GM10248 (cell line): ENCODE data around the gene PRKN.
"Not testable (repeated sequence)": the region's sequence is repeated elsewhere in the genome, so short reads cannot be mapped to it uniquely, and the experiment has no call there.

ENCODE experiments used
- CTCF ChIA-PET: fragments of 300-600 bp; sonication (Branson Sonifier 250); formaldehyde crosslinking; extraction: SDS; loops from one replicate; lab custom pipeline; 2021; ENCODE audit warnings: antibody characterized with exemption; lab: Yijun Ruan, JAX
- POLR2A ChIA-PET: fragments of 350-650 bp; sonication (Branson Sonifier 250); formaldehyde crosslinking; extraction: SDS; loops from one replicate; lab custom pipeline; 2020; ENCODE audit warnings: antibody characterized with exemption; lab: Yijun Ruan, JAX
- DNase-seq: peaks from one replicate; pipeline ENCODE4 v3.0.0; 2012; ENCODE audit errors: extremely low spot score
- CTCF ChIP-seq: IDR thresholded peaks from 2 replicates; pipeline ENCODE4 v1.5.1; 2012; ENCODE audit warnings: mild to moderate bottlenecking, low read depth; ENCODE audit errors: extremely low read depth, missing control alignments, control extremely low read depth

The PRKN gene

GRCh38 chr6:161498881-161499280 lies 1228.7 kb downstream of the PRKN start:
- TF ChIP-seq CTCF = no peak
- no peak for DNase-seq
- ChIA-PET POLR2A (no interaction called here), CTCF (interaction anchor here (1.2 to 1.4 kb wide), 2 partner anchors 10 to 16 kb away, joined by 3 to 4 read pairs; no protein-coding TSS in a partner anchor)

DNA sequence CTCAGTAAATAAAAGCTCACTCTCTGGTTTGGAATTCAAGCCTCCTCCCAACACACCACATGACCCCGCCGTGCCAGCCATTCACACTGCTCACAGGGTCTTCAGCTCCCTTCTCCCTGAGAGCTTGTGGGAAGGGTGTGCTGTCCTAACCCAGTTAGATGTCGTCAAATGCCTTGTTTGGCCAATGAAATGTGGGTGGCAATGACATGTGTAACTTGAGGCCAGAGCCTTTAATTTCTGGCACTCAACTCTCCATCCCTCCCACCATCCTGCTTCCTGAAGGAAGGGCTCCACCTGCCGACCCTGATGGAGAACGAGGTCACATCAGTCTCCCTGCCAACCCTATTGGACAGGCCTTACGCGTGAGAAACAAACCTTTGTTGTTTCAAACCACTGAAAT lies 1229.2 kb downstream of the PRKN start:
- ChIA-PET POLR2A (no interaction called here), CTCF (interaction anchor here (1.2 to 1.6 kb wide), 2 partner anchors 14 to 15 kb away, joined by 3 to 5 read pairs; no protein-coding TSS in a partner anchor)
- no peak for DNase-seq
- no peak for TF ChIP-seq CTCF

GRCh38 chr6:161496941-161497340 lies 1230.6 kb downstream of the PRKN start:
- CTCF ChIA-PET = interaction anchor here (1.6 kb wide), 1 partner anchor 15 kb away, joined by 5 read pairs; no protein-coding TSS in a partner anchor
- POLR2A ChIA-PET = no interaction called here
- no peak for TF ChIP-seq CTCF
- no peak for DNase-seq

DNA sequence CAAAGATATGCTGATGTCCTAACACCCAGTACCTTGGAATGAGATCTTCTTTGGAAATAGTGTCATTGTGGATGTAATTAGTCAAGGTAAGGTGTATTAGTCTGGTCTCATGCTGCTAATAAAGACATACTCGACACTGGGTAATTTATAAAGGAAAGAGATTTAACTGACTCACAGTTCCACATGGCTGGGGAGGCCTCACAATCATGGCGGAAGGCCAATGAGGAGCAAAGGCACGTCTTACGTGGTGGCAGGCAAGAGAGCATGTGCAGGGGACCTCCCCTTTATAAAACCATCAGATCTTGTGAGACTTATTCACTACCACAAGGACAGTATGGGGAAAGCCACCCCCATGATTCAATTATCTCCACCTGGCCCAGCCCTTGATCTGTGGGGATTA lies 1231.3 kb downstream of the PRKN start:
- CTCF ChIA-PET, POLR2A ChIA-PET, DNase-seq: not testable (repeated sequence)

- no peak for TF ChIP-seq CTCF
- DNase-seq = no peak
- POLR2A ChIA-PET = no interaction called here
- CTCF ChIA-PET = interaction anchor here (1.5 to 1.6 kb wide), 2 partner anchors 26 to 53 kb away, joined by 3 read pairs; no protein-coding TSS in a partner anchor
Measured at GRCh38 chr6:161494566-161494965, 1233.0 kb downstream of the PRKN start.

- ChIA-PET POLR2A (no interaction called here), CTCF (interaction anchor here (1.5 to 1.6 kb wide), 2 partner anchors 27 to 54 kb away, joined by 3 read pairs; no protein-coding TSS in a partner anchor)
- no peak for DNase-seq
- TF ChIP-seq CTCF = no peak
Measured at GRCh38 chr6:161493576-161494118, 1233.9 kb downstream of the PRKN start.

GRCh38 chr6:161489626-161490306 lies 1237.8 kb downstream of the PRKN start:
- no peak for DNase-seq
- POLR2A ChIA-PET = no interaction called here
- TF ChIP-seq CTCF = no peak
- CTCF ChIA-PET = no interaction called here
